IPS DF 4.7 (cell line): ENCODE data around the gene AGFG2.
"Not testable (repeated sequence)": the region's sequence is repeated elsewhere in the genome, so short reads cannot be mapped to it uniquely, and the experiment has no call there.

Experiments used
- DNase-seq: peaks from one replicate; pipeline ENCODE4 v3.0.0-alpha.2; 2013; ENCODE audit warnings: low spot score; ENCODE audit errors: extremely low read depth

Gene AGFG2

DNA sequence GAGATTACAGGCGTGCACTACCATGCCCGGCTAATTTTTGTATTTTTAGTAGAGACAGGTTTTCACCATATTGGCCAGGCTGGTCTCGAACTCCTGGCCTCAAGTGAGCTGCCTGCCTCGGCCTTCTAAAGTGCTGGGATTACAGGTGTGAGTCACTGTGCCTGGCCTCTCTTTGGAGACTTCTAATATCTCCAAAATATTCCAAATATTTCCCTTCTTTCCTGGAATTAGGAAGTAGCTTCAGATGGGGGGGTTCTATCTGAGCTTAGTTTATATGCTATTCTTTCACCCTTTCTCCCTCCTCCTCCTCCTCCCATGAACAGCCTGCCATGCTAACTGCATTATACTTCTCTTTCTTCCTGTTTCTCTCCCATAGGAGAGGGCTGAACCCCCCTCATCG is 9.4 kb downstream of the AGFG2 start:
- DNase-seq, result not testable (repeated sequence)

DNA sequence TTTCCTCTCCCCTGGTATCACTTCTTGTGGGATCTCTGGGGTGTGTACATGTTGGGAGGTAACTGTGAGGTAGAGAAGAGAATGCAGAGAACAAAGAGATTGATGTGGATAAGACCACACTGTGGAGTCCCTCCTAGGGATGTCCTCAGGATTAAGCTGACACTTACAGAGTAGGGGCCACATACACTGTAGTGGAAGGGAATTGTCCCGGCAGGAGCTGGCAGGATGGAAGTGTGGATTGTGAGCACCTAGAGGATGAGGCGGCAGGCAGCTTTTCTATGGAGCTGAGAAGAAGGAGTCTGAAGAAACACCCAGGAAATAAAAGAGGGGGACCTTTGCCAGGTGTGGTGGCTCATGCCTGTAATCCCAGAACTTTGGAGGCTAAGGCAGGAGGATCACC is 13.5 kb downstream of the AGFG2 start:
- DNase-seq, result no peak

DNA sequence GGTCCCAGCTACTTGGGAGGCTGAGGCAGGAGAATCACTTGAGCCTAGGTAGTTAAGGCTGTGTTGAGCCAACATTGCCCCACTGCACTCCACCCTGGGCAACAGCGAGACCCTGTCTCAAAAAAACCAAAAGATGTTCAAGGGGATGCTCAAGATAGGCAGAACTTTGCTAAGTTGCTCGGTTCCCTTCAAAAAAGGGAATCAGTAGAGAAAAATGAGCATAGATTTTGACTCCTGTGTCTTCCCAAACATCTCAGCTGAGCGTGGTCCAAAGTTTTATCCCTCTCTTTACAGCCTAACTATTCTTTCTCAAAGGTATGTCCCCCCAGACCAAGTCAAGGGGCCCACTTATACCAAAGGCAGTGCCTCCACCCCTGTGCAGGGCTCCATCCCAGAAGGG is 14.0 kb downstream of the AGFG2 start:
- no peak for DNase-seq

- DNase-seq, result no peak
Observed at GRCh38 chr7:100555701-100556100, 16.7 kb downstream of the AGFG2 start.

DNA sequence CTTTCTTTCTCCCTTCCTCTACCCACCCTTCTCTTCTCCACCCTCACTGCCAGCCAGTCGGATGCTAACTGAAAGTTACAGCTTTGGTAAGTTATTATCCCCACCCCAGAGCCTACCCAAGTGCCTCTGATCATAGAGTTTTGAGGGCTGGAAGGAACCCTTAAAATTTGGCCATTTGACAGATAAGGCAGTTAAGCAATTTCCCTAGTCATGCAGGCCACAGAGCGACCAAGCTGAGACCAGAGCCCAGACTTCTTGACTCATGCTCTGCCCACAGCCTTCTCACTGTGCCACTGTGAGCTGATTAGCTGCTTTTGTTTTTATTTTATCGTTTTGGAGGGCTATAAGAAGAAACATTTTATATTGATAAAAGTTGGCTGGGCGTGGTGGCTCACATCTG is 17.5 kb downstream of the AGFG2 start:
- no peak for DNase-seq

DNA sequence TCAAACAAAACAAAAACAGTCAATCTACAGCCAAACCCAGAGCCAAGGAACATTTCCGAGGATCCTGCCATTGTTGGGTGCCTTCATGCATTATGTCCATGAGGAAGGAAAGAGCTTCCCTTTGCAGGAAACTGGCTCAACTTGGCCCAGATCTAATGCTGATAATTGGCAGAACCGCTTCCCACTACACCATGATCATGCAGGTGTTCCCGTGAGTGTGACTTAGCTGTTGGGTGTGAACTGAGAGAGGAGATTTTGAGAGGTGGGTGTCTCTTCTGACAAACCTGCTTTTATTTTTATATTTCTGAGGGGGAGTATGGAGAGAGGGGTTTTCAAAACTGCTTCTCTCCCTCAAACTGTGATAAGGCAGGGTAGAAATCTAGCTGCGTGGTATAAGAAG is 20.1 kb downstream of the AGFG2 start:
- no peak for DNase-seq

DNA sequence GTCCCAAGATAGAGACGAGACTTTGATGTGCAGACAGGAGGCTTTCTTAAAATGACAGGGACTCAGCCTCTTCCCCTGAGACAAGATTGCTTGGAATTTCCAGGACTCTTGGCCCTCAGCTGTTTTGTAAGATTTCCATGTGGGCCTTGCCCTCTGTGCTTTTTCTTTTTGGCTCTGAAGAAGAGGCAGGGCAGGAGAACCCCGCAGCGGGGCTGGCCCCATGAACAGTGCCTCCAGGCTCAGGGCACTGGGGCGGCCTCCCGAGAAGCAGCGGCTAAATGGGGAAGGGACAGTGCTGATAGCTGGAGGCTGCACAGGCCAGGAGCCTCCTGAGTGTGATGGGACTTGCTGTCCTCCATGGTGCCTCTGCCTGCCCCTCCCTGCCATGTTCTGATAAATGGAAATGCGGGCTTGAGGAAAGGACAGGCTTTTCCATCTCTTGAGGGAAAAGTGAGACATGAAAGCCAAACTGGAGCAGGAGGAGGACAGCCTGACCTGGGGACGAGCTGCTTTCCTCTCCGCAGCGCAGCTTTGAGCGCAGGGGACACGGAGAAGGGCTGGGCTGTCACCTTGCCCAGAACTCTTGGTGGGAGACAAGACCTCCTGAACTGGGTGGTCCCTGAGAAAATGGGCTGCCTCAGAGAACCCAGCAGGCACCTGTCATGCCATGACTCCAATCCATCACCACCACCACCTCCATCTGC is 22.6 kb downstream of the AGFG2 start:
- no peak for DNase-seq

DNA sequence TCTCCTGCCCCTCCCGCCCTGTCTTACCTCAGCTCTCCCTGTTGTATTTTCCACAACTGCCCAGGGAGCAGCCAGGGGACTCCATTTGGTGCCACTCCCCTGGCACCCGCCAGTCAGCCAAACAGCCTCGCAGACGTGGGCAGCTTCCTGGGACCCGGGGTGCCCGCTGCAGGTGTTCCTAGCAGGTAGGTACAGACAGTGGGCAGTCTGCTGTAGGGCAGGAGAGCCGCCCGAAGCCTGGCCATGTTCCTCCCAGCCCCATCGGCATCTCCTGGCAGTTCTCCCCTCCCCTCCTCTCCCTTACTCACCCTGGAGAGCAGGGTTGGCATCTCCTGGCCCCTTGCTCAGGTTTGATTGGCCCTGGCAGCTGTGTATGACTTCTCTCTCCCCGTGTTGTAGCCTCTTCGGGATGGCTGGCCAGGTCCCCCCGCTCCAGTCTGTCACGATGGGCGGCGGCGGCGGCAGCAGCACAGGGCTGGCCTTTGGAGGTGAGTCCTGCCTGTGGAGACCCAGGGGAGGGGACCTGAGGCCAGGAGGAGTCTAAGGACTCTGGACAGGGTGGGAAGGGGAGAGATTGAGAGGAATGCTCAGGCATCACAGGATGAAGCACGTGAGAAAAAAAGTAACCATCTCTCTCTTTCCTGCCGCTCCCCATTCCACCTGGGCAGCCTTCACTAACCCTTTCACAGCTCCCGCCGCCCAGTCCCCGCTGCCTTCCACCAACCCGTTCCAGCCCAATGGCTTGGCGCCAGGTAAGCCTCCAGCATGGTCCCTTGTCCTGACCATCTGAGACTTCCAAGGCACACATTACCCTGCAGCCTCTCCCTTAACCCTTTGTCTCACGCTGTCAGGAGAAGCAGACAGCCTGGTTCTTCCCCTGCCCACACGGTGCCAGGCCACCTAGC is 23.4 kb downstream of the AGFG2 start:
- DNase-seq, result no peak

DNA sequence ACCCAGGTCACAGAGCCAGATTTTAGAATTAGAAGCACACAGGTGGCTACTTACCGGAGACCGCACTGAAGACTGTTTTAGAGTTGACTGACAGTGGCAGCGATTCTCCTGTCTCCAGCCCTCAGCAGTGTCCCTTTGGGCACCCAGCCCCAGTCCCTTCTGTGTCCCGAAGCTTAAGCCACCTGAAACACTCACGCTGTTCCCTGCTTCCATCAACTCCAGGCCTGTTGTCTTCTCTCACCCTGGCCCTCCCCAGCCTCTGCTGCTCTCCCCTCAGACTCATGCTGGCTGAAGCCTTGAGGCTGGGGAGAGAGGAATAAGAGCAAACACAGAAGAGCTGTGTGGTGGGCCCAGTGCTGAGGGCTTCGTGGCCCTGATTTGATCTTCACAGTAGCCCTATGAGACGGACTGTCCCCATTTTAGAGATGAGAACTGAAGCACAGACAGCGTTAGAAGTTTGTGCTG is 24.1 kb downstream of the AGFG2 start:
- no peak for DNase-seq

- DNase-seq, result no peak
Observed at GRCh38 chr7:100563809-100564400, 24.9 kb downstream of the AGFG2 start.

GRCh38 chr7:100564405-100564804 is 25.4 kb downstream of the AGFG2 start:
- not testable (repeated sequence) for DNase-seq

- no peak for DNase-seq
Observed at GRCh38 chr7:100565133-100565571, 26.1 kb downstream of the AGFG2 start.

- DNase-seq, result no peak
Observed at GRCh38 chr7:100566018-100566531, 27.1 kb downstream of the AGFG2 start.

- no peak for DNase-seq
Observed at GRCh38 chr7:100567031-100567730, 28.2 kb downstream of the AGFG2 start.

GRCh38 chr7:100567751-100568175 is 28.8 kb downstream of the AGFG2 start:
- DNase-seq, result no peak

GRCh38 chr7:100568176-100568895 is 29.3 kb downstream of the AGFG2 start:
- no peak for DNase-seq

DNA sequence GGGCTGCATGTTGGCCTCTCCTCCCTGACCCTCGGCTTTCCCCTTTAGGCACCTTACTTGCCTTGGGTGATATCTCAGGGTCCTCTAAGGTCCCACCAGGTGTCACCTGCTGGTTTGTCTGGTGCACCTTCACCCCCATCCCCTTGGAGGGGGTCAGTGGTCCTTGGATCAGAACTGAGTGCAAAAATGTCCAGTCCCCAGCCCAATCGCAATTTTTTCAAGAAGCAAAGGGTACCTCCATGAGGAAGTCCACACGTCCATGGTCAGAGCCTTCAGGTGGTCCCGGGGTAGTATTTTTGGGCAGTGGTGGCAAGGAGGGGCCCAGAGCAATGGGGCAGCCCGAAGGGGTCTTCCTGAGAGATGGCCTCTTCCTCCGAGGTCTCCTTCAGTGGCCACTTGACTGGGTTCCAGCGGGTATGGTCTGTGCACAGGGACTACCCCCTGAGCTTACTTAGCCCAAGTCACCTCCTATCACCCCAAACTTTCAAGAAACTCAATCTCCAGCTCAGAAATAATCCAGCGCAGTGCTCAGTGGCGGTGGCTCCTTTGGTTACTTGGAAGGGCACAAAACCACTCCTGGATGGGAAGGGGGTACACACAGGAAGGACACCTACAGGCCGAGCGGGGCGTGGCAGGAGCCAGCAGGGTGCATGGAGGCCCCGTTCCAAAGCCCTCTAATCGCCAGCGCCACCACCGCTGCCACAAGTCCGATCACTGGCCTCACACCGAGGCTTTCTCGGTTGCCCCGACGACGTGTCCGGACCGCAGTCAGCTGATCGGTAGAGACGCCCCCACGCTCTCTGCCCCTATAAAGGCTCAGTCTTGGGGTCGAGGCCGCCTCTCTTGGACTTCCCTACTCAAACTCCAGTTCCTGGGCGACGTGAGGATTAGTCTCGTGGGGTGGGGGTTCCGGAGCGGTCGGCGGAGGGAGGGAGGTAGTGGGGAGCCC is 30.2 kb downstream of the AGFG2 start:
- no peak for DNase-seq

DNA sequence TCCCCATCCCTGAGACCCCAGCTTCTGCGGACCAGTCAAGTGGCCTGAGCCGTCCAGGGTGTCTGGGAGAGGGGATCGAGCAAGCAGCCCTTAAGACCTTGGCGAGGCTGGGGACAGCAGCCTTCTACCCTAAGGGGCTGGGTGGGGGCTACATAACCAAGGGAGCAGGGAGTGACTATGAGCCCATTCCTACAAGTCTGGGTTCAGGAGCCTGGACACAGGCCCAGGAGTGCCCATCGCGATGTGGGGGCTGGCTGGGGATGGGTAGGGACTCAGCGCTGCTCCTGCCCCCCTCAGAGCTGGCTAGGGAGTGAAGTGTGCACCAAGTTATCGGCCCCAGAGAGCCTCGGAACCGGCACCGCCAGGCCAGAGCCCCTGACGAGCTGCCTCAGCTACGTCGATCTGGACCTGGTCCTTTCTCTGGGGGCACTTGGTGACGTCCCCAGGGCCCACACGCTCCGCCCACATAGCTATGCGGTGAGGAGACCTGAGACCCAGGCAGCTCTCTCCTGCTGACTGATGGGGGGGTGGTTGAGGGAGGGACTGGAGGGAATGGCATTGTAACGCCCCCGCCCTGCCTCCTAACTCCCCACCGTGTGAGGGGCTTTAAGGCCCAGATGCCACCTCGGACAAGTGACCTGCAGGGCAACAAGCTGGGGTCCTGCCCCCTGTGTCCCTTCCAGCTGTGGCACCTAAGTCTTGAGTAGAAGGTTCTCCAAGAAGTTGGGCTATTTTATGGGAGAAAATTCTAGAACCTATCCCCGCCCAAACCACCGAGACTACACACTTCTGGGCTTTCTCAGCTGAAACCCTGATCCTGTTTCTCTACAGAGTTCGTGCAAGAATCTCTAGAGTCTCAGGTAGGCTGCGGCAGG is 32.2 kb downstream of the AGFG2 start:
- no peak for DNase-seq

- DNase-seq, result no peak
Observed at GRCh38 chr7:100571829-100572116, 32.8 kb downstream of the AGFG2 start.
